CMK (cell line): ENCODE data around the gene BAHD1.

ENCODE experiments used
- DNase-seq: peaks from one replicate; pipeline ENCODE4 v3.0.0-alpha.2; 2010; ENCODE audit warnings: low read depth

BAHD1 gene

DNA sequence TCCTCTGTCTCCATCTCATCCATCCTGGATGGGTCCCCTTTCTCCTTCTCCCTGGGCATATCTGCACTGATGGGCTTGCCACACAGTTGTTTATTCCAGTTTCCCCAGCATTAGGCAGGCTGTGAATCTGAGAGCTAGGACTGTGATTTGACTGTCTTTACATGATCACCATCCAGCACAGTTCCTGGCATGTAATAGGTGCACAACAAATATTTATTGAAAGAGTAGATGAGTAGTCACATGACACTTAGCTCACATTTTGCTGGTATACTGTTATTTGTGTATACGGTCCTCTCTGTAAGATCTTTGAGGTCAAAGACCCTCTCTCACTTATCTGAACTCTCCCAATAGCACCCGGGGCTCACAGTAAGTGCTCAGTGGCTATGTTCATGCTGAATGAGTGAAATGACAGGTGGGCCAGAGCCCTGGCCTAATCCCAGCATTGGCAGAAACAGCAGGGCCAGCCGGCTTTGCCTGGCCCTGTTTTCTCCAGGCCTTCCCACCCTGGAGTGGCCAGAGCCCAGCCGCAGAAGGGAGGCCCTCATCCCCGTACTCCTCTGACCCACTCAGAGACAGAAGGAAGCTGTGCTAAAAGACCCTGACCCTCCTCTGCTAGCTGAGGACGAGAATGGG, 16.2 kb upstream of the BAHD1 start:
- DNase-seq, result no peak

DNA sequence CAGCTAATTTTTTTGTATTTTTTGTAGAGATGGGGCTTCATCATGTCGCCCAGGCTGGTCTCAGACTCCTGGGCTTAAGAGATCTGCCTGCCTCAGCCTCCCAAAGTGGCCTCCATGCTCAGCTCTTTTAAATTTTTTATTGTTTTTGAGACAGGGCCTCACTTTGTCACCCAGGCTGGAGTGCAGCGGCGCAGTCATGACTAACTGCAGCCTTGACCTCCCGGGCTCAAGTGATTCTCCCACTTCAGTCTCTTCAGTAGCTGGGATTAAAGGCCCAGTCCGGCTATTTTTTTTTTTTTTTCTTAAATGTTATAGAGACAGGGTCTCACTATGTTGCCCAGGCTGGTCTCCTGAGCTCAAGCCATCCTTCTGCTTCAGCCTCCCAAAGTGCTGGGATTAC, 15.1 kb upstream of the BAHD1 start:
- DNase-seq, result no peak

DNA sequence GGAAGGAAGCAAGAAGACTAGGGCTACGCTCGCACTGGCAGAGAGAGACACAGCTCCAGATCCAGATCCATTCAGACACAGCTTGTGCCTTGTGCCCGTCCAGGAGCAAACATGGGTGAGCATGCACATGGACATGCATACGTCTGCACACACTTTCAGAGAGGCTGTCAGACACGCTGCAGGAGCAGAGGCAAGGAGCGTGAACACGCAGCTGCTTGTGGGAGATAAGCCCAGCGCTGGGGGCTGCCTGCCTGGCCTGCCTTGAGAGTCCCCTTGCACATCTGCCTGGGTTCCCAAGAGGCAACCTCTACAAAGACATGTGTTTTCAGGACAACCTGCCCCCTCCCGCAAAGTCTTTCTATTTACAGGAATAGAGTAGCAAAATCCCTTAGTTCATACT, 13.6 kb upstream of the BAHD1 start:
- DNase-seq, result no peak

DNA sequence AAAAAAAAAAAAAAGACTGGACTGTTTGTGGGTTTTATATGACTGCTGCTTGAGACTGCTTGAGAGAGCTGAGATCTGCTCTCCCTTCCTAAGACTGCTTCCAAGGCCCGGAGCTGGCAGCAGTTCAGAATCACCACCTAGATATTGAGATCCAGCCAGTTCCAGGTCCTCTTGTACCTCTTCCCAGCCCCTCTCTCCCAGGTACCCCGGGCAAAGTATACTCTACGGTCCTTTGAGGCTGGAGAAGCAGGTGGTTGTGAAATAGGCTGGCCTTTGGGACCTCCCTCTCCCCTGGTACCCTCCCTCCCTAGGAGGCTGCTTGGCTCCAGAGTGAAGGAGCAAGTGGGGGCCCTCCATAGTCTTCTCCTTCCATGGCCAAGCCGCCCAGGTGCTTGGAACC, 12.6 kb upstream of the BAHD1 start:
- no peak for DNase-seq

DNA sequence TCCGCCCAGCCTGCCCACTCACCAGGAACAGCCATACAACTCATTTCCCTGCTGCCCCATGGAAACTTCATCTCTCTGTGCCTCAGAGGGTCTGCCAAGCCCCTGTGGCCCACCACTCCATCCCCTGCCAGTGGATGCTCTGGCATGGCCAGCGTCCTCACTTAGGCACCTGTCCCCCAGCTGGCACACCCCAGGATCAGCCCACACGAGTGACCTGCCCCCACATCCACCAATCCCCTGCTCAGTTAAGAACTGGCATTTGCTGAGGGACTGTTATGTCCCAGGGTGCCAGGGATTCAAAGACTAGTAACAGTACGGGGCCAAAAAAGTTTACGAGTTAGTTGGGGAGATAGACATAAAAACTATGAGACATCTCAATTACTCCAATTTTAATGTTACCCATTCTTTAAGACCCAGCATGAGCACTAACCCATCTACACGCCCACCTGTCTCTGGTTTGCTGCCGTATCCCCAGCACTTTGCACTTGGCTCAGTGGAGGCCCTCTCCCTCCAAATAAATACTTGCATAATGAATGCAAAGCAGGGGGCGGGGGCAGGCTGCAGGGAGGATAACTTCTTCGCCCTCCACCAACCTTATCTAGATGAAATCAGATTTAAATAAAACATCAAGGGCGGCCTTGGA, 11.6 kb upstream of the BAHD1 start:
- DNase-seq, result no peak

DNA sequence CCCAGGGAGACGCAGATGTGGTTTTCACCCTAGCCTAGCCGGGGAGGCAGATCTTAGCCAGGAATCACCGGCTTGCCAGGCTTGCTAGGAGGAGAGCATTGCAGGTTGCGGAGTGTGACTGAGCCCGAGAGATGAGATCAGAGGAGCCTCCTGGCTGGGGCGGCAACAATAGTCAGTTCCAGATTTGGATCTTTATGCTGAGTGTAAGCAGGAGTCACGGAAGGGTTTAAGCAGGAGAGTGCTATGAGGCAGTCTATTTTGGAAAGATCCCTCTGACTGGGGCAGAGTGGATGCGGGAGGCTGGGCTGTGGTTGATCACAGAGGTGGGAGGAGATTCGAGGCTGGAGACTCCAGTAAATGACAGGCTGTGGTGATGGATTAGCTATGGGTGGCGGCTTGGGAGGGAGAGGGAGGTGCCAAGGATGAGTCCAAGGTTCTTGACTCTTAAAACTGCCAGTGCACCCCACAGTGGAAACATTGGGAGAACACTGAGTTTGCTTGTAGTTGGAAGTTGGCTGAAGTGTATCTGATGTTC, 10.4 kb upstream of the BAHD1 start:
- DNase-seq, result no peak

DNA sequence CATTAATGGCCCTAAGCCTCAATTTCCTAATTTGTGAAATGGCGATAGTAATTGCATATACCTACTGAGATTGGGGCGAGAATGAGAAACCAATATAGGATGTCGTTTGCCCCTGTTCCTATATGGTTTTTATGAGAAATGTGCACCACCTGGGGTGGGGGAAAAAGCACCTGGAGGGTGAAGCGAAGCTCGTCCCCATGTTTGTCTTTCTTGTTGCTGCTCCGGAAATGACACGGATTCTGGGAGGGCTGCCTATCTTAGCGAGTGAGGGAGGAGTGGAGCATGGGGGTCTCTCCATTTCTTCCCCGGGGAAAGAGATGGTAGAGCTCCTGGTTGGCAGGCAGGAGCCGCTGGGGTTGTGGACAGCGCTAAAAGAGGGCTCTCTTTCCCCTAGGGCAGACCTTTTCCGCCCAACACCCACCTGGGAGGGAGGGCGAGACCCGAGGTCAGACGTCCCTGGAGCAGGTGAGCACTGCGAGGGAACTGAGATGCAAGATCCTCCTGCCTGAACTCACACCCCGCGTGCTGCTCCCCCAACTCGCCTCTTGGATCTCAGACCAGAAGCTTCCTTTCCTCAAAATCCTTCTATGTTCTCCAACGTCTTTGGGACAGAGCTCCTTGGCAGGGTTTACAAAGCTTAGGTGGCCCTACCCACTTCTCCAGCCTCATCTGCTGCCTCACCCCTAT, 5.6 kb upstream of the BAHD1 start:
- no peak for DNase-seq

DNA sequence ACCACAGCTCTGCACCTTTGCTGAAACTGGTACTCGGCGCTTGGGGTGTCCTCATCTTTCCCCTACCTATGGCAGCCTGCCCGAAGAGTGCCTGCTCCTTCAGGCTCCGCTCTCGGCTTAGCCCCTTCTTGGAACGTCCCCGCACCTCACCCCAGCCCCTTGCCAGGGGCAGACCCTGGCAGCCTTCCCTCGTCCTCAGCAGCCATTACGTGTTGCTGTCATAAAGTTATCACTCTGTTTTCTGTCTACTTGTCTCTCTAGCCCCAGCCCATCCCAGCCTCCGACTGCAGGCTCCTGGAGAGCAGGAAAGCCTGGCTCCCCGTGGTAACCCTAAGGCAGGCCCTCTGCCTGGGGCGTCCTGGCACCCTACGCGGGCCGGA, 5.1 kb upstream of the BAHD1 start:
- DNase-seq, result no peak

DNA sequence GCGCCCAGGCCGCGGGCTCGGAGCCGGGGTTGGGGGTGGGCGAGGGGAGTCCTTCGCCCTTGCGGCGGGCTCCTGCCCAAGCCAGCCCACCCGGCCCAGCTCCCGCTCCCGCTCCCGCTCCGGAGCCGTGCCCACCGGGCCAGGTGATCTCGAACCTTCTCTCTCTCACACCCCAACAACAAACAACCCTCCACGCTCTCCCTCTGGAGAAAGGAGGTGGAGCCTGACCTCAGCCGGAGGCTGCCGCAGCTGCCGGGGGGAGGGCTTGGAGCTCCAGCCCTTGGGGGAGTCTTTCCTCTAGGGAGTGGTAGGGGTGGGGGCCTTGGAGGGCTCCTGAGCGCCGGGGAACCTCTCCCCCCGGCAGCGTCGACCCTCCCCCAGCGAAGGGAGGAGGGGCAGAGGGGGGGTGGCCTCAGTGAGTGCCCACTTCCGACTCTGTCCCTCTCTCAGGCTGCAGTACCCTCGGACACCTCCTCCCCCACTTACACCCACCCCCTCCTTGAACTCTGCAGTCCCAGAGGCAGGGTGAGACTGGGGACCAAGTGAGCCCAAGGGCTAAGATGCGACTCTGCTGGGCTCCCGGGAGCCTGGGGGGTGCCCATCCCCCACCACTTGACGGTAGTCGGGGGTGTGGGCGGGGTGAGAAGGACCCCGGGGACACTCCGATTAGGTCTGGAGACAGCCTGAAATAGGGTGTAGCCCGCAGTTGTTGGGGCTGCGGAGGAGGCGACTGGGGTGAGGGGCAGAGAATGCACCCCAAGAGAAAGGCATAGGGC, 4.4 kb upstream of the BAHD1 start:
- no peak for DNase-seq

DNA sequence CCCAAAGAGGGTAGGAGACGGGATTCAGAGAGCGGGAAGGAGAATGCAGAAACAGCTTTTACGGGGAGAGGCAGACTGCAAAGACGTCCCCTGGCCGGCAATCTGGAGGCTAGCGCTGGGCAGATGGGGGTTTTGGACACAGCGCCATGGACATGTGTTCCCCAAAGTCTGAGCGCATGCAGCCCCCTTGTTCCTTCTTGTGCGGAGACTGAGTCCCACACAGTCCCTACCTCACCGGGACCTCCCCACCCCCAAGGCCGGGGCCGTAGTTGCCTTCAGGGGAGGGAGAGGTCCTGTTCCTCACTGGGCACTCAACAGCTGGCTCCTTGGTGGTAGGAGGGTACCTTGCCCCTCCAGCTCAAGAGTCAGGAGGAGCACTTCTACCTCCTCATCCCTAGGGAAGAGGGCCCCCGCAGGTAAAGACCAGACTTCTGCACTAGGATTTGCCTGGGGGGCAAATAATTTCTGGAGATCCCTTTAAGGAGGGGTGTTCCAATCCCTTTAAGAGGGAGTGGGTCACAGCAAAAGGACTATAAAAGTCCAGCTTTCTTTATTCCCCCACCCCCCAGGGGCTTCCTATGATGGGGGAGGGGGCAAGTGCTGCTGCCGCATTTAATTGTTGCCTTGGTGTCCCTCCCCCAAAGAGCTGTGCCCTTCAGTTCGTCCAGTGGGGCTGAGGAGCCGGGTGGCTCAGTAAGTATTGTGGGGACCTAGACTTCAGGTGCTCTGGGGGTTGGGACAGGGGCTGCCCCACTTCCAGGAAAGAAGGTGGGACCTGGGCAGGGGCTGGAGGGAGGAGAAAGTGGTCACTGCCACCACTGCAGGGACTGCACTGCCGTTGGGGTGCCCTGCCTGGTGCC, 3.6 kb upstream of the BAHD1 start:
- no peak for DNase-seq

DNA sequence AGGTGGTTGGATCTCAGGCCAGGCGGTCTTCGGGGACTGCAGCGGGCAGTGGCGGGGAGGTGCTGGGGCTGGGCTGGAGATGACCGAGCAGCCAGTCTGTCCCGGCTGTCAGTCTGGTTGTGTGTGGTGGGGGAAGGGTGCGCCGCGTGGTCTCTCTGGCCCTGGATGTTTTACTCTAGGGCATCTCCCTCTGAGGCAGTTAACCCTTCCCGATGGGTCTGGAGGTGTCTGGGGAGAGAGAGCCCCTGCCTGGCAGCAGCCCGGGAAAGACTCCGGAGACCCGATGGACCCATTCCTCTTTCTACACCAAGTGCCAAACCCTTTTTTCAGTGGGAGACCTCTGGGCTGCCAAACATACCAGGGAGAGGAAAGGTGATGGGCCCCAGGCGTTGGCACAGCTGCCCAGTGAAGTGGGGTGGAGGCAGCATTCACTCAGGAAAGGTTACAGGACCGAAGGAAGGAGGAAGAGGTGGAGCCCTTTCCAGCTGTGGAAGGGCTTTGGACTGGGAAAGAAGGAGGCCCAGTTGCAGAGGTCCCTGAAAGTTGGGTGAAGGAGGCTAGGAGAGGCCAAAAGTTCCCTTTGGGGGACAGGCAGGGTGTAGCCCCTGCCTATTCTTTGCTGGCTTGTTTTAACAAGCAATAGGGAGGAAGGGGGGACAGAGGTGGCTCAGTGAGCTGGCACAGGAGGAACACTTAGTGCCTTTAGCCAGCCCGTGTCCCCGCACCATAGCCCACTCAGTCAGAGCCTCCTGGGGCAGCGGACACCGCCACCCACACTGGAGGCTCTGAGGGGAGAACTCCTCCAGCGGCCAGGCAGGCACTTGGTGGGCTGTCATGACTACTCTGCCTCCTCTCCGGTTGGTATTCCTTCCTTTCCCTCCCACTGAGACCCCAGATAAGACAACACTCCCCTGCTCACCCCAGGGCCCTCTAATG, 2.7 kb upstream of the BAHD1 start:
- DNase-seq, result no peak

DNA sequence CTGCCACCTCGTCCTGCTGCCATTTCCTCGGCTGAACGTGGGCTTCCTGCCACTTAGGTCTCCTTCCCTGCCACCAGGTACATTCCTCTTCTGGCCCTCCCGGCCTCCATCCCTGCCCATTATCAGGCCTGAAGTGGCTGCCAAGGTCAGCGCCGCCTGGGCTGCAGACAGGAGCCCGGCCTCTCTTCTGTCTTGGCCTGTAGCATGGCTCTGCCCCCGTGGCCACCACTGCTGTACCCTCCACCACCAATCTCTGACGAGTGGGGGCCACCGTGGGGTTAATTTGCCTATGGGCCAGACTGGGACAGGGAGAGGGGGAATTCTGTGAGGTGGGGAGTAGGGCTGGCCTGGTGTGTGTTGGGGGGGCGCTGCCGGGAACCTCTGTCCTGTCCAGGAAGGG, 2.0 kb upstream of the BAHD1 start:
- no peak for DNase-seq

DNA sequence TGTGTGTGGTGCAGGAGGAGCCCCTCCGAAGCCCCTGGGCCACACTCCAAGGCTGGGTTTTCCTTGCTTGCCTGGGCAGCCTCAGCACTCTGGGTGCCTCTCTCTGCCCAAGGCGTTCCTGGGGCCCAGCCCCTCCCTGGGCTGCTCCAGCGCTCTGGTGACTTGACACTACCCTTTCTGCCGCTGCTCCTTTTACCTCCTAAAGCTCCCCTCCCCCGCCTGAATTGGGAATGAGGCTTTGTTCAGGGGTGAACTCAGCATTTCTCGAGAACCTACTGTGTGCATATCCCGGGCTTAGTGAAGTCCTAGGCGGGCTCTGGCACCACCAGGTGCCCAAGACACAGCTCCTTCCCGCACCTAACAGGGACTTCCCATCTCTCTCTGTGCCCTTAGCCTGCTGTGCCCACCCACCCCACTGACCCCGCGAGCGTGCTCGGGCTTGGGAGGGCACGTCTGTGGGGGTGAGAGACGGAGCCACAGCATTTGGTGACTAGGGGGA, 1.2 kb upstream of the BAHD1 start:
- no peak for DNase-seq

DNA sequence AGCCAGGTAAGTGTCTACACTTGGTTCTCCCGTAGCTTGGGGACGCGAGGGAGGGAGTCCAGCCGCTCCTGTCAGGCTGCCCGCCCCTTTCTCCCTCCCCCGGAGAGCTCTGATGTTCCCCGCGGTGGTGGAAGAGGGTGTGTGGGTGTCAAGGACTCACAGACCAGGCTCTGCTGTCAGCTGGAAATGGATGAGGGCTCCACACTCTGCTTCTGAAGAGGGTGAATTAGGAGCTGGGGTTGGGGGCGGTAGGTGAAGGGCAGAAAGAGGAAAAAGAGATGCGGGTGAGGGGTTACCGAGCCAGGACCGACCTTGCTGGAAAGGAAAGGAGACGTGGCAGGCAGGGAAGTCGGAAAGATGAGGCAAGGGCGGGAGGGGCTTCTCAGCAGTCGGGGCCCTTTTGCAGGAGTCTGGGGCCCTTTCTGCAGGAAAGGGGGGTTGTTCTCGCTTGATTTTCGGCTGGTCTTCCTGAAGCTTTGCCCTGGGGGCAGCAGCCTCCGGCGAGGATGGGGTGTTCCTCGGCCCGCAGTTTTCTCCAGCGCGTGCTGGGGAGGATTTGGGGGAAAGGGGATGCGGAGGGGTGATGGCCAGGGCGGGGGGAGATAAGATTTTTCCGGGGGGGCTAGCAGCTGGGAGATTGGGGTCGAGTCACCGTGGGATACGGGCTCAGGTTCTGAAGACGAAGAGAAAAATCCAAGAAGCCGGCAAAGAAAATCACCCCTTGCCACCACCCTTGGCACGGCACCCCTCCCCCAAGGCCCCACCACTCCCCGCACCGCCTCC, 602 bp upstream of the BAHD1 start:
- no peak for DNase-seq

DNA sequence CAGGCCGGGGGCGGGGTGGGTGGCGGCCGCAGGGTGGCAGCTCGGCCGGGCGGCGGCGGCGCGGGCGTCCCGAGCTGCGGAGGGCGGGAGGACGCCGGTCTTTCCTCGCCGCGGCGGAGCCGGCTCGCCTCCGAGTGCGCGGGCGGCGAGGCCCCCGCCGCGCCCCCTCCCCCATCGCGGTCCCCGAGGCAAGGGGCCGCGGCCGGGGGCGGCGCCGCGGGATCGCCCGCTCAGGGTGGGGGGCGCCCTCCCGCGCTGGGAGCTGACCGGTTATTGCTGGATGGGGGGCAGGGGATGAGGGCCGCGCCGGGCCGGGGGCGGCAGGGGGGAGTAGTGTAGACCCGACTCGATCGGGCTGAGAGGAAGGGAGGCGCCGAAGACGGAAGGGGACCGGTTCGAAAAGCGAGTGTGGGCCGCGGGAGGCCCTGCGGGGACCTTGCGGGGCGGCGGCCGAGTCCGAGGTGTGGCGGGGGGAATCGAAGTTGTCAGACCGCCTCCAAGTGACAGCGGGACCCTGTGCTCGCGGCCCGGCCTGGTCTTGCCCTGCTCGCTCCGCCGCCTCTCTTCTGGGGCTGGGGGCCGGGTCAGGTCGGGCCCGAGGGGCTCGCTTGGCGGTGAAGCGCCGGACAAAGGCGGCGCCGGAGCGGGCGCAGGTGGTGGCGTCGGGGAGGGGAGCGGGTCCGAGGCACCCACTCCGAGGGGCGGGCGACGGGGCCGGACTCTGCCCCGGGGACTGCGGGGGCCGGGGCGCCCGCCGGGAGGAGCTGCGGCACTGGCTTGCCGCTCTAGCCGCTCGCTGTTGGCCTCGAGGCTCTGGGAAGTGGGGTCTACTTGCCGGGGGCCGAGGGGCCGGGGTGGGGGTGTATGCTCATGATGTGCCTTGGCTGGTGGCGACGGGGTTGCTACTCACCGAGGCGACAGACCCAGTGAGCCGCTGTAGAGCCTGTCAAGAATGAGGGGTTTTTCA, 1.1 kb downstream of the BAHD1 start:
- DNase-seq, result no peak

DNA sequence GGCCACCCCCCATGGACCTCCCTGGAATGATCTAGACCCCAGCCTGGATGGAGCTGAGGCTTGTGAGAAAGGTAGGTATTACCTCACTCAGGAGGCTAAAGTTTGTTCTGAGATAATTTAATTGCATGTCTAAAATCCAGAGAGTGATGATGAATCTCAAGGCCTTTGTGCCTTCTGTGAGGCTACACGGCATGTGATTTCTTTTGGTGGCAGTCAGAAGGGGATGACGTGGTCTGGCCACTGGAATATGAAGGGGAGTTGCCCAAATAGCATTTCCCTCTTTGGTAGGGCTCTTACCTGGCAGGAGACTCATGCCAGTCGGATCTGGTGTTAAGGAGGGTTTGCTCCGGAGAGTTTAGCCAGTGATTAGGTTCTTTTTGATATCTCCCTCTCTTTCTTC, 2.5 kb downstream of the BAHD1 start:
- no peak for DNase-seq

DNA sequence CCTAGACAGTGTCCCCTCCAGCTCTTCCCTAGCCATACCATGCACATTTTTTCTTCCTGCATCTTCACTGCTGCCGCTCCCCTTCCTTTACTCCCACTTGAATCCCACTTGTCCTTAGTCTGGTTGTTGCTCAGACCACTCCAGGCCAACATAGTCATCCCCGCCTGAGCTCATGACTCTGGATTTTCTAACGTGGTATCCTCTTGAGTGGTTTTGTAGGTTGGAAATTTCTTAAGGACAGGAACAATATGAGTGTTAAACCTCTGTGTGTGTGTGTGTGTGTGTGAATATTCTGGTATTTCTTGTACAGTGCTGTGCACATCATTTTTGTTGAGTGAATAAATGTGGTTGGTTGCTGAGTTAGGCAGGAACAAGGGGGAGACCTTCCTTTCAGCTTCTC, 3.1 kb downstream of the BAHD1 start:
- no peak for DNase-seq

DNA sequence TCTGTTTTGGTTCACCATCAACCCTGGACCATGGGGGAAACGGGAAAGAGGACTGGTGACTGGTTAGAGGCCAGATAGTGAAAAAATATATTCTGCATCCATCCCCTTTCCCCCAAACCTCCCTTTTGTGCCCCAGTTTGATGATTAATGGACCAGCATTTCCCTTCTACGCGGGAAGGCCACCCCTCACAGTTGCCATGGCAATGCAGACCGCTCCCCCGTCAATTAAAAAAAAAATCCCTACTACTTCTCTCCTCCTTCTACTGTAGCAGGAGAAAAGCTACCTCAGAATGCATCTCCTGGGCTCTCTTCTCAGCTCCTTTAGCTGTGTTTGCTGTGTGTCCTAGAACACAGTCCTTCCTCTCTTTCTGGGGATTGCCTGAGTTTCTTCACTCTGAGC, 4.0 kb downstream of the BAHD1 start:
- no peak for DNase-seq
